ENCODE measurements around the gene CIPC. TPM values are rescaled to one million over a fixed set of nuclear protein-coding genes. Genes with fewer than 3 reads are reported as not detected.

CIPC gene, protein sequence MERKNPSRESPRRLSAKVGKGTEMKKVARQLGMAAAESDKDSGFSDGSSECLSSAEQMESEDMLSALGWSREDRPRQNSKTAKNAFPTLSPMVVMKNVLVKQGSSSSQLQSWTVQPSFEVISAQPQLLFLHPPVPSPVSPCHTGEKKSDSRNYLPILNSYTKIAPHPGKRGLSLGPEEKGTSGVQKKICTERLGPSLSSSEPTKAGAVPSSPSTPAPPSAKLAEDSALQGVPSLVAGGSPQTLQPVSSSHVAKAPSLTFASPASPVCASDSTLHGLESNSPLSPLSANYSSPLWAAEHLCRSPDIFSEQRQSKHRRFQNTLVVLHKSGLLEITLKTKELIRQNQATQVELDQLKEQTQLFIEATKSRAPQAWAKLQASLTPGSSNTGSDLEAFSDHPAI
- total RNA-seq (10 to 100 TPM; 12.7 to 81.1 (median 32.2) TPM), polyA plus RNA-seq (10 to 100 TPM in 1 of 3 donors, 1 to 10 TPM in 2; 6.0 to 10.6 (median 6.1) TPM)
- long read RNA-seq, donor 1, full-length matches to known transcripts: 3 of 3 reads
- long read RNA-seq, donor 1, partial matches to known transcripts: 0 of 3 reads
- long read RNA-seq, donor 1, other reads (novel, unspliced or antisense): 0 of 3 reads
- long read RNA-seq, donor 2, full-length matches to known transcripts: 3 of 3 reads
- long read RNA-seq, donor 2, partial matches to known transcripts: 0 of 3 reads
- long read RNA-seq, donor 2, other reads (novel, unspliced or antisense): 0 of 3 reads
- long read RNA-seq, donor 3, full-length matches to known transcripts: 2 of 2 reads
- long read RNA-seq, donor 3, partial matches to known transcripts: 0 of 2 reads
- long read RNA-seq, donor 3, other reads (novel, unspliced or antisense): 0 of 2 reads
- long read RNA-seq, donor 4: 0 reads
- long read RNA-seq, donor 5, full-length matches to known transcripts: 4 of 4 reads
- long read RNA-seq, donor 5, partial matches to known transcripts: 0 of 4 reads
- long read RNA-seq, donor 5, other reads (novel, unspliced or antisense): 0 of 4 reads
- long read RNA-seq, donor 6, full-length matches to known transcripts: 15 of 15 reads
- long read RNA-seq, donor 6, partial matches to known transcripts: 0 of 15 reads
- long read RNA-seq, donor 6, other reads (novel, unspliced or antisense): 0 of 15 reads
- long read RNA-seq, donor 7, full-length matches to known transcripts: 7 of 7 reads
- long read RNA-seq, donor 7, partial matches to known transcripts: 0 of 7 reads
- long read RNA-seq, donor 7, other reads (novel, unspliced or antisense): 0 of 7 reads
- long read RNA-seq, donor 8, full-length matches to known transcripts: 2 of 2 reads
- long read RNA-seq, donor 8, partial matches to known transcripts: 0 of 2 reads
- long read RNA-seq, donor 8, other reads (novel, unspliced or antisense): 0 of 2 reads
- long read RNA-seq, donor 9, full-length matches to known transcripts: 3 of 3 reads
- long read RNA-seq, donor 9, partial matches to known transcripts: 0 of 3 reads
- long read RNA-seq, donor 9, other reads (novel, unspliced or antisense): 0 of 3 reads
- long read RNA-seq, donor 10, full-length matches to known transcripts: 3 of 3 reads
- long read RNA-seq, donor 10, partial matches to known transcripts: 0 of 3 reads
- long read RNA-seq, donor 10, other reads (novel, unspliced or antisense): 0 of 3 reads

DNA sequence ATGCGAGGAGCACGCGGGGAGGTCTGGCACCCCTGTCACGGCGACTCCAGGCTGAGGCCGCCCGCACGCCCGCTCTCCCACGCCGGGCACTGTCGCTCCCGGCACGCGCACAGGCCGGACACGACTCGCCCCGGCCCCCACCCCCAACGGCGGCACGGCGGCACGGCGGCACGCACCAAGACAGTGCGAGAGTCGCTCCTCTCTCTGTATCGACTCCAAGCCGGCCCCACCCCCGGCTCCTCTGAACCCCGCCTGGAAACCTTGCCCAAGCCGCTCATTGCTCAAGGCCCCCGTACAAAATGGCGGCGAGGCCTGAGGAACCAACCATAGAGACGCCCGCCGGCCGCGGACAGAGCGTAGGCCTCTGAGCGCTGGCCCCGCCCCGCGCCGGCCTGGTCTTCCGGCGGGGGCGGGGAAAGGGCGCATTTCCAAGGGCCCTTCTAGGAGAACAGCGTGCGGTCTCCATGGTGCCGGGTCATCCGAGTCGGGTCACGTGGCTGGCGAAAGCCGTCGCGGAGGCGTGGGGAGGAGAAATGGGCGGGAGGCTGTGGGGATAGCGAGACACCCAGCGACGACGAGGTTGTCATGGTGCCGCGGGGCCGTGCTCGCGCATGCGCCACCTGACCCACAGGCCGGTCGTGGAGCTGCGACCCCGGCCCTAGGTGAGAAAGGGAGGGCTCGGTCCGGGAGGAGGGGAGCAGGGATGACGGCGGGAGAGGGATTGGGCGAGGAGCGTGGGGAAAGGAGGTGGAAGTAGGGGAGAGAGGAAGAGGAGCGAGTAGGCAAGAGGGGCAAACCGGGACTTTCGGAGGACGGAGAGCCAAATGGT lies at the start of gene CIPC:
TSS of gene CIPC (plus strand) at position 559 of the 829 bp plus-strand sequence. CDS start 7,451 bp downstream, outside the sequence.
- WGBS, 5 donors: 0 to 1% (median 1%) methylated on average over 63 to 87 of the region's 87 CpGs
- H3K4me1 ChIP-seq: peaks cover 27 to 68% (median 48%) of the 10 kb centered on the region in 4 donors

DNA sequence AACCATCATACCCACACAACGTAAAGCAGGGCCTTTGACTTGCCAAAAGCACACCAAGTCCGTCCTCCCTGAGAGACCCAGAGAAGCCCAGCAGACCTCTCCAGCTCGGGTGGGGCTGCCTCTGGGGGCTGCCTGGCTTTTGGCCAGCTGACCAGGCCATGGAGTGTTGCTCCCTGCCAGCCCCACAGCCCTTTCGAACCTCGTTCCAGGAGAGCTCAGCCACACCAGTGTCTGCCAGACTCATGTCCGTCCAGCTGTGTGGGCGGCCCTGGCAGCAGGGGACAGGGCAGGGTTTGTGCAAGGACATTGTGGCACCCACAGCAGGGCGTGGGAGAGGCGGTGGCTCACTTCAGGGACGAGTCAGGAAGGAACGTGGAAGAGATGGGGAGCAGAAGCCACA lies 46.9 kb upstream of the CIPC start:
- DNase-seq: peak; percentile 49 to 60
- Histone ChIP-seq H3K27me3 (no peaks in the 10 kb centered on the region), H3K4me3 (no peak overlapping the region), H3K4me1 (peaks cover 24 to 41% (median 28%) of the 10 kb centered on the region in 4 donors), H3K36me3 (no peaks in the 10 kb centered on the region), H3K9me3 (peaks cover 0 to 4% (median 2%) of the 10 kb centered on the region in 4 donors), H3K27ac (peak overlapping the region; percentile 19 to 80 (median 65))
- intact Hi-C loops (cut with DNase I; ENCODE audit: low total_unique reads): loop anchor here (5.0 kb wide), 1 partner anchor 139 kb away; no protein-coding TSS in a partner anchor
- 30 to 43% (median 32%) methylated on average over 8 to 11 of the region's 11 CpGs for WGBS, 5 donors
- TF ChIP-seq POLR2A (IDR thresholded peaks at IDR 0.05) (no peak), EP300 (IDR thresholded peaks at IDR 0.05) (no peak), POLR2AphosphoS5 (IDR thresholded peaks at IDR 0.05) (peak in 1 of 3 donors; percentile 59)
- TF ChIP-seq, protein P1, sequence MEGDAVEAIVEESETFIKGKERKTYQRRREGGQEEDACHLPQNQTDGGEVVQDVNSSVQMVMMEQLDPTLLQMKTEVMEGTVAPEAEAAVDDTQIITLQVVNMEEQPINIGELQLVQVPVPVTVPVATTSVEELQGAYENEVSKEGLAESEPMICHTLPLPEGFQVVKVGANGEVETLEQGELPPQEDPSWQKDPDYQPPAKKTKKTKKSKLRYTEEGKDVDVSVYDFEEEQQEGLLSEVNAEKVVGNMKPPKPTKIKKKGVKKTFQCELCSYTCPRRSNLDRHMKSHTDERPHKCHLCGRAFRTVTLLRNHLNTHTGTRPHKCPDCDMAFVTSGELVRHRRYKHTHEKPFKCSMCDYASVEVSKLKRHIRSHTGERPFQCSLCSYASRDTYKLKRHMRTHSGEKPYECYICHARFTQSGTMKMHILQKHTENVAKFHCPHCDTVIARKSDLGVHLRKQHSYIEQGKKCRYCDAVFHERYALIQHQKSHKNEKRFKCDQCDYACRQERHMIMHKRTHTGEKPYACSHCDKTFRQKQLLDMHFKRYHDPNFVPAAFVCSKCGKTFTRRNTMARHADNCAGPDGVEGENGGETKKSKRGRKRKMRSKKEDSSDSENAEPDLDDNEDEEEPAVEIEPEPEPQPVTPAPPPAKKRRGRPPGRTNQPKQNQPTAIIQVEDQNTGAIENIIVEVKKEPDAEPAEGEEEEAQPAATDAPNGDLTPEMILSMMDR (IDR thresholded peaks at IDR 0.05): no peak

More for the DNA sequence above, at the start of gene CIPC:
- no peaks in the 10 kb centered on the region for H3K36me3 ChIP-seq
- H3K27me3 ChIP-seq: no peaks in the 10 kb centered on the region
- H3K27ac ChIP-seq: peak within 1 kb of the TSS; percentile 98 to 99 (median 98)
- peak; percentile 100 for DNase-seq
- H3K9me3 ChIP-seq: no peaks in the 10 kb centered on the region
- TF ChIP-seq POLR2A (IDR thresholded peaks at IDR 0.05) (peak in 2 of 4 donors; percentile 75 to 77), POLR2AphosphoS5 (IDR thresholded peaks at IDR 0.05) (peak; percentile 61 to 90 (median 90)), EP300 (IDR thresholded peaks at IDR 0.05) (no peak)
- TF ChIP-seq, protein P1 (IDR thresholded peaks at IDR 0.05): peak in 1 of 7 experiments; percentile 15
- intact Hi-C loops (cut with DNase I; ENCODE audit: low total_unique reads): no loop called here
- peak within 1 kb of the TSS; percentile 73 to 96 (median 85) for H3K4me3 ChIP-seq

DNA sequence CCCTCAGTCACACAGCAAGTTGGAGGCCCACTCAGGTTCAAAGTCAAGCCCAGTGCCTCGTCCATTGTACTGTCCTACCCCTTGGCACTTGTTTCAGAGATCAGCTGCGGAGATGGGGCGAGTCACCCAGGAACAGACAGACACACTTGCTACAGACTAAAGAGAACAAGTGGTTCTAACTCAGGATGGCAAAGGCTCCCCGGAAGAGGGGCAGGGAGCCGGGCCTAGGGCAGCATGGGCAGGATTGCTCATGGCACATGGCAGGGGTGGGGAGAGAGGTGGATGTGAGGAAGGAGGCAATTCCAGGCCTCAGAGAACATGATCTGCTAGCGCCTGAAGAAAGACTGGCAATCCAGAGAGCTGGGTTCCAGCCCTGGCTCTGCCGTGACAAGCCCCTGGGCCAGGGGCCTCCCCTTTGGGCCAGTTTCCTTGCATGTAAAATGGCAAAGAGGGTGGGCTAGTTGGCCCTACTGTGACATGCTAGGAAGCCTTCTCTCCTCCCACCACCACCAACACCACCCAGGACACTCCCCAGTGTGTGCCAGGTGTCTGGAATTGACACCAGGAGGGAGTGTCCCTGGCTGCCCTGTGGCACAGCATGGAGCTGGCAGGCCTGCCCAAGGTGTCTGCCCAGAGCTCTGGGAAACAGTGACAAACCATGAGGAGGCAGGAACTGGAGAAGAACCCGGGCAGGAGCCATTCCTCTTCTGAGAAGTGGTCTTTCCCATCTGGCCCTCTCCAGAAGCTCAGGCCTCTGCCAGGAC lies 45.6 kb upstream of the CIPC start:
- H3K4me1 ChIP-seq: peaks cover 17 to 29% (median 21%) of the 10 kb centered on the region in 4 donors
- no peaks in the 10 kb centered on the region for H3K36me3 ChIP-seq
- no peak for DNase-seq
- H3K27me3 ChIP-seq: no peaks in the 10 kb centered on the region
- intact Hi-C loops (cut with DNase I; ENCODE audit: low total_unique reads): loop anchor here (5.0 kb wide), 1 partner anchor 140 kb away; no protein-coding TSS in a partner anchor
- H3K9me3 ChIP-seq: peaks cover 0 to 7% (median 3%) of the 10 kb centered on the region in 4 donors
- TF ChIP-seq EP300 (IDR thresholded peaks at IDR 0.05): peak; percentile 12
- TF ChIP-seq POLR2A (IDR thresholded peaks at IDR 0.05): no peak
- no peak overlapping the region for H3K4me3 ChIP-seq
- peak overlapping the region in 4 of 5 donors; percentile 56 to 80 (median 68) for H3K27ac ChIP-seq
- 77 to 87% (median 83%) methylated on average over 6 to 8 of the region's 8 CpGs for WGBS, 5 donors

Measured in stomach (tissue), 19 donors.